ENCODE data around the gene KMO.

The KMO gene

DNA sequence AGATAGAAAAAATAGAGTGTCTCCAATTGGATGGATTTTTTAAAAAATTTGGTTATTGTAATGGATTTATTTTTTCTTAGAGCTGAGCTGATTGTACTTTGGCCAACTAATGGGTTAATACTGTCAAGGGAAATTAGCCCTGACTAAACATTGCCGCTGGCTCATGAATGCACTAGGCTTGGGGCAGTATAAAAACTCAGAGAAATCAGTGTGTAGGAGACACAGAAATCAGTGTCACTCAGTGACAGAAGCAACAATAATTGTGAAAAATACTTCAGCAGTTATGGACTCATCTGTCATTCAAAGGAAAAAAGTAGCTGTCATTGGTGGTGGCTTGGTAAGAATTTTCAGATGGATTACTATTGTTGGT lies at the start of gene KMO:
KMO (plus strand) TSS at position 217 of the 370 bp plus-strand sequence; CDS start at position 284, 67 bp downstream.
- DNase-seq (ENCODE audit: low read depth in 2 of 3, low spot score in 1 of 3): no peak

DNA sequence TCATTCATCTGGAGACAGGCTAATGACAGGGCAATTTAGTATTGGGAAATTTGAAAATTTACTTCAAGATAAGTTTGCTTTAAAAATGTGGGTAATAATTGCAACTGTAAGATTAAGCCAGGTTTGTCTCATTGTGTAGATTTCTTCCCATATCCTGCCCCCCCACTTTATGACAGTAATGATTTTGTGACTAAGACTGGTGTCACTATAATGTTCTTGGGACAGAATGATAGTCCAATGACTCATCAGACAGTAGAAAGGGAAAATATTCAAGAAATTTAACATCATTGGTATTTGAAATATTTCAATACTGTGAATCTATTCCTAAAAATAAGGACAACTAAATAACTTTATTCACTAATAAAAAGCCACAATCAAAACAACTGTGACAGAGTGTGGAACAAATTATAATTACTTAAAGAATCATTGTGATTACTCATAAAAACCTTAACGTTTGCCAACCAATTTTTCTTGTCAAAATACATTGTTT lies 49.4 kb upstream of the KMO start:
- DNase-seq (ENCODE audit: low read depth in 2 of 3, low spot score in 1 of 3): no peak

DNA sequence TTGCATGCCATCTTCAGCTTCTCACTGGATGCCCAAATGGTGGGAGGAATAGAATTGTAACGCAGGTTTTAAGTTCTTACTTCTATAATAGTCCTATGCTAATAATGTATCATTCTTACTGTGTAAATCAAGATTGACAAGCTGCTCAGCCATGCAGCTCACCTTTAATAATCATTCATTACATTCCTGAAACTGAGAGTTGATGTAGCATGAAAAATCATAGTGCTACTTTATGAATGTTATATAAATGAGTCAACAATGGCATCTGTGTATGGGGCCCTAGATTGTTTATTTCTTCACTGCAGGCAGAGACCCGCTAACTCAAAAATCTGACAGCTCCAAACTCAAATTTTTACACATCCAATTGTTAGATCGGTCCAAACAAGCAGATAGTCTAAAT lies 47.0 kb upstream of the KMO start:
- no peak for DNase-seq (ENCODE audit: low read depth in 2 of 3, low spot score in 1 of 3)

DNA sequence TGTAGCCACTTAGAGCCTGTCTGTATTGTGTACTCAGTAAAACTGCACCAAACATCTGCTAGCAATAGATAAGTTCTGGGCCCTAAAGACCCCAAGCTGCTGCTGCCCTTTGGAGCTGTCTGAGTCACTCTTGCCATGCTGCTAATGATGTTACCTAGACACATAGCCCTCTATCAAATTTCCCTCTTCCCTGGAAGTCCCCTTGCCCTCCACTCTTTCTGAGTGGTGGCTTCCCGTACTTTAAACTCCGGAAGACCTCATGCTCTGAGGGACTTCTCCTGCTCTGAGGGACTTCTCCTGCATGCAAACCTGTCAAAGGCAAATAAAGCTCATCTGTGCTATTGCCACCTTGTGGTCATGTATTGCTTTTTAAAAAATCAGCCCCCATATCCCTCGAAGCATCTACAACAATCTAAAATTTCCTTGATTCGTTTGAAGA lies 46.6 kb upstream of the KMO start:
- DNase-seq (ENCODE audit: low read depth in 2 of 3, low spot score in 1 of 3): no peak

DNA sequence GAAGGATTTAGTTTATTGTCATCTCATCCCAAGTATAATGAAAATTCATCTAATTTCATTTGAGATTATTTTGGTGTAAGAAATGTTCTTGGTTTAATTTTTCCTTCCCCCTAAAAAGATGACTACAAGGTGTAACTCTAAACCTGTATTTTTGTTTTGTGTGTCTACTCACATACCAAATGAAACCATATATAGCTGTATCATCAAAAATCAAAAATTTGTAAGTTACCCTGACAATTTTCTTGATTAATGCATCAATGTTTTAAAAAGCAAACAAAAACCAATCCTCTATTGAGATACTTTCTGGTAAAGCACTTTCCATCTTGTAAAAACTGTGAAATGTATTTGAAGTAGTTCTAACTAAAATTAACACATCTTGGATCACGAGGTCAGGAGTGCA lies 43.4 kb upstream of the KMO start:
- no peak for DNase-seq (ENCODE audit: low read depth in 2 of 3, low spot score in 1 of 3)

DNA sequence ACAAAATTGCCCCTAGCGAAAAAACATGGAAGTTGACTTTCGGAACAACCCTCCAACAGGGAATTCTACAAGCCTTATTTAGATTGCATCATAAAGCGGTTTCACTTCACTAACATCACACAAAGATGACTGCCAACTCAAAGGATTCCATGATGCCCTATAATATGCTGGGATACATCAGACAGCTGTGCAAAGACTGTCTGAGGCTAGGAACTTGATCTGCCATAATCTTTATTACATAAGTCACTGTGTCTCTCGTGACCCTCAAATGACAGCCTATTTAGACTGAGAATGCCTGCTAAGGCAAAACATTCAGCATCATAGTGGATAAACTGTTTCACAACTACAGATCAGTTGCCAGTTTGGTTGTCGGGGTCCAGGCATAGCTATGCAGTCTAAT lies 36.4 kb upstream of the KMO start:
- DNase-seq (ENCODE audit: low read depth in 2 of 3, low spot score in 1 of 3): no peak

DNA sequence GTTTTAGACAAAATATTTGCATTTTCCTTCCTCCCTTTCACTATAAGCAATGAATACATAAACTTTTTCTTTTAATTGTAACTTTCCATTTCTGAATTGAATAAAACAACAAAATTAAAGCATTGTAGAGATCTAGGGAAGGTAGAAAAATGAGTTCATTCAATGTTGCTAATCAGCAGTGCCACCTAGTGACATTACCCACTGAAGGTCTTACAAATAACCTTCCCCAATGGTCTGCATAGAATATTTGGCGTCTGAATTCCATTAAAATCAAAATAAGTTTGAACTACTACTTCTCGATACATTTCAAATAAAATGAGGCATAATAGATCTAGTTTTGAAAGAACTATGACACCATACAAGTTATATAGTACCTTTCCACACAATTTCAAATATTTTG lies 32.3 kb upstream of the KMO start:
- no peak for DNase-seq (ENCODE audit: low read depth in 2 of 3, low spot score in 1 of 3)

DNA sequence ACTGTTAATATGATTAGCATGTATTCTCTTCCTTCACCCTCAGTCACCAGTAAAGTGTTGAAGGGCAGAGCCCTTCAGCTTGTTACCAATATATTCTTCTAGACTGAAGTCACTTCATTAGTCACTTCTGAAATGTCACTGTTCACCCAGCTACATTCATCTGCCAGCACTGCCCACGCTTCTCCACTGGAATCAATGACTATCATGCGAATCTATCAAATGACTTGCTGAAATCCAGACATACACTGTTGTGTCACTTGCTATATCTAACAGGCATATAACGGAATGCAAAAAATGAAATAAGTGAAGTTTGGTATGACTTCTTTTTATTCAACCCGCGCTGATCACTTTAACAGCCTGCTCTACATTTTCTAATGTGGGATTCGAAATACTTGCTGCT lies 28.7 kb upstream of the KMO start:
- no peak for DNase-seq (ENCODE audit: low read depth in 2 of 3, low spot score in 1 of 3)

DNA sequence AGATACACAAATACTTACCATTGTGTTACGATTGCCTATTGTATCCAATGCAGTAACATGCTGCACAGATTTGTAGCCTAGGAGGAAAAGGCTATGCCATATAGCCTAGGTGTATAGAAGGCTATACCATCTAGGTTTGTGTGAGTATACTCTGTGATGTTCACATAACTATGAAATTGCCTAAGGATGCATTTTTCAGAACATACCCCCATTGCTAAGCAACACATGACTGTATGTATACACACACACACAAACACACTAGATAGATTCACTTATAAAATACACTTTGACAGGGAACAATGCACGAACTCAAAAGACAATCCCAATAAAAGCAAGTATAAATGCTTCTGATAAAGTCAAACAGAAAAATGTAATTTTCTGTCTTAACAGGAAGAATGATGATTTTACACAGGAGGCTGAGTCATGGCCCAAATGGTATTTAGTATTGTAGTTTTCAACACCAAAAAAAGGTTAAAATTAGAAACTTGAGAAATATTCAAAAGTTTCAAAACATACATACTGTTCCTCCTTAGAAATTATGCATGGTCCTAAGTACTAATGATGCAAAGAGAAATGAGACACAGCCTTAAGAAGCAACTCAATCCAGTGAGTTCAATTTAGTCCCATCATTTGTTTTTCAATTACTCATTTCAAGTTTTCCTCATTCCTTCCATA lies 24.9 kb upstream of the KMO start:
- no peak for DNase-seq (ENCODE audit: low read depth in 2 of 3, low spot score in 1 of 3)

DNA sequence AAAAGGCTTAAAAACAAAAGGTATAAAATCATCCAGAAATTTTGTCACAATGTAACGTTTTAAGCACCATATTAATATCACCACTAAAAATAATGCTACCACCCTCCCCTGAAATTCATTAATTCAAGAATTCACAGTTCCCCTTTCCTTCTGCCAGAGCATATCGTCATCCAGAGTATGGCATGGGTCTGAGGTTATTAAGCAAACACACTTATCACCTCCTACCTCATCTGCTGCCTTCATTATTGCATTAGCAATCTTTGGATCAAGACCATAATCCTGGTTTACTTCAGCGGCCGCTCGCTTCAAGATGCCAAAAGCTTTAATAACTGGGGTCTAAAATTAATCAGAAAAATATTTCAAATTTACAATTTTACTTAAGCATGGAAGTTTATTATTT lies 18.8 kb upstream of the KMO start:
- DNase-seq (ENCODE audit: low read depth in 2 of 3, low spot score in 1 of 3): no peak

DNA sequence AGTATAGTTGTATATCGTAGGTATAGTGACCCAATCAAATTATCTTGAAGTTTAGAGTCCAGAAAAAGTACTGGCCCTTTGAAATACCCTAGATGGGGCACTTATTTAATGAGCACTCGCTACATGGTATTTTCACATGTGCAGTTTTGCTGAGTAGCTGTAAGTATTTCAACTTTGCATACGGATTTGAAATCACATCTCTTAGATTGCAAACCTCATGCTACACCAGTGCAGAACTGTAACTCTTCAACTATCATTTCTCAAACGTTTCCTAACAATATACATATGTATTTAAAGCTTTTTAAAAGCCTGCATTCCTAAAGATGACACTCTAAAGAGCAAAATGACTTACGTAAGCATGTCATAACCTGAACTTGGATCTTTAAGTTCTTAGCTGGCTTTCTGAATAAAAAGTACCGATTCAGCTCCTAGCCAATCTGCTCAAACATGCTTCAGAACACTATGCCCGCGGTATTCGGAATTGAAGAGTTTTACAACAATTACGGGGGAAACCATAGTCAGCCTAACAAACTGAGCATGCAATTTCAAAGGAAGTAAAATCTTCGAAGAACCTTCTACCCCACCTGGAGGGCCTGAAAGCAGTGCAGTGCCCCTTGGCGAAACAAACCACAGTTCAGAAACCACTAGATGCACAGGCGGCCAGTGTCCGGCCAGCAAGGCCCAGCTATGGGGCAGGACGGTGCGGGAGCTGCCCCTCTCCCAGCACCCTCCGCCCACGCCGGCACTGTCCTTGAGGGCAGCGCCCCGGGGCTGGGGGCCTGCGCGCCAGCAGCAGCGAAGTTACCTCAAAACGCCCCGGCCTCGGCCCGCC lies 13.5 kb upstream of the KMO start:
- DNase-seq (ENCODE audit: low read depth in 2 of 3, low spot score in 1 of 3): peak in 1 of 3 donors; percentile 24

DNA sequence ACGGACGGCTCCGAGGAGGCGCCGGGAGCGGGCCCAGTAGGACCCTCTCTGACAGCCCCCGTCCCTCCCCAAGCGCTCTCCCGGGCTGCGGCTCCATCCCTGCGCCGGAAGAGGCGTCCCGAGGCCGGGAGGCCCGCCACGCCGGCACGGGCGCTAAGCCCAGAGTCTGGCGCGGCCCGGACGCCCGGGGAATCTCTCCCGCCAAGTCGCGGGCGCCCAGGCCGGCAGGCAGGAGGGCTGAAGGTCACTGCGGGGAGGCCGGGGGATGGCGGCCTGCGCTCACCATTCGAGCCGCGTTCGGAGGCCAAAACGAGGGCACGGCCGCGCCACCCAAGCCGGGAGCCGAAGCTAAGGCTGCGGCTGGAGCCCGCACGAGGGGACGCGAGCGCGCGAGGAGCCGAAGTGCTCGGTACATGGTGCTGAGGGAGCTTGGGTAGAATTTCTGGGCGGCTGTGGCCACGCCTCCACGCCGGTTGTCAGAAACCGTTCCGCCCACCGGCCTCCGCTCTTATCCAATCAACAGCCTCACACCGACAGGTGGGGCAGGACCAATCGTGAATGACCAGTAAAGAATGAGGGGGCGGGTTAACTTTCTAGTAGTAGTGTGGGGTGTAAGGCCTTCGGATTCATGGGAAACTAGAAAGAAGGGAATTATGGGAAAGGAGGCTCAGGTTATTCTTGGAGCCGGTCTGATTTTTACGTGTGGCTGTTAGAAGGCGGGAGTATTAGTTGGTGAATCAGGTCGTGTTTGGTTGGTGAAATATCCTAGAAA lies 12.7 kb upstream of the KMO start, which contains the start of gene FH:
FH (minus strand) TSS at position 448 of the 772 bp plus-strand sequence; CDS start at position 415, 33 bp downstream.
- DNase-seq (ENCODE audit: low read depth in 2 of 3, low spot score in 1 of 3): peak; percentile 89 to 90 (median 90)

DNA sequence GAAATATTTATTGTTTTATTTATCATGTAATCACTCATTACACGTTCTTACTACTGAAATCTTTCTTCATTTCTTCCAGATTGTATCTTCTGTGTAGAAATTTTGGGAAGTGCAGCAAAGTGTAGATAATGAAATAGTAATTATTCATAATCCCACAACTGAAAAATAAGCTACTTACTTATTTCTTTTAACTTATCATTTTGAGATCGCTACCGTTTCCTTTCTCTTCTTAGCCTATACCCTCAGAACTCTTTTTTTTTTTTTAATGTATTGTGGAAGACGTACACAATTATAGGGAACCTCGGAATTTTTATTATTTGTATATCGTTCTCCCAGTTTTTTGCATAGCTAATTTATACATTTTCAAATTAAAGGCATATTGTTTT lies 12.1 kb upstream of the KMO start:
- DNase-seq (ENCODE audit: low read depth in 2 of 3, low spot score in 1 of 3): no peak

DNA sequence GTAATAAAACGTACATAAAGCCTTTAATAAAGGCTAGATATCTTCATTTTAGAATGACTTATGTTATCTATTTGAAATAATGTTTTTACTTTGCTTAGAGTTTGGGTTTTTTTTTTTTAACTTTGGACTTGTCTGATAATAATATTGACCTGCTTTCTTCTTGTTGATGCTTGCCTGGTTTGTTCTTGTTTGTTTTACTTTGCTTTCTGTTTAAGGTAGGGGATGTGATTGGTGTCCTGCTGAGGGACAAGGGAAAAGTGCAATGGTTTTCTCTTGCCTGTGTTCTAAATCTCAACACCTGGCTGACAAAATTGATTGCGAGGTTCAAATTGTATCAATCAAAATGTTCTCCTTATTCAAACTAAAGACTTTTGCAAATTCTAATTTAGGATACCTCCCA lies 10.5 kb upstream of the KMO start:
- DNase-seq (ENCODE audit: low read depth in 2 of 3, low spot score in 1 of 3): no peak

DNA sequence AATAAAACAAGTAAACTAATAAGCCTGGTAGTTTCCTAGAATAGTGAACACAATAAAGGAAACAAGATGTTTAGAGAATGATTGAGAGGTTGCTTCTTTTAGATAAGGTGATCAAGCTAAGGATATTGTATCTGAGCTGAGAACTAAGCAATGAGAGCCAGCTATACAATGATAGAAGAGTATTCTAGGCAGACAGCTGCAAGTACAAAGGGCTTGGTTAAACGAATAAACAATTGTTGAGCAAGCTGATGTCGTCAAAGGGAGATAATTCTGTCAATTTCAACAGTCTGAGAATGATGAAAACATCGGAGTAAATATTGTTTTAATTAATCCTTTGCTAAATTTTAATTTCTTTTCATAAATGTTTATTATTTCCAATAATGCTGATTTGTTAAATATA lies 7.2 kb upstream of the KMO start:
- DNase-seq (ENCODE audit: low read depth in 2 of 3, low spot score in 1 of 3): no peak

DNA sequence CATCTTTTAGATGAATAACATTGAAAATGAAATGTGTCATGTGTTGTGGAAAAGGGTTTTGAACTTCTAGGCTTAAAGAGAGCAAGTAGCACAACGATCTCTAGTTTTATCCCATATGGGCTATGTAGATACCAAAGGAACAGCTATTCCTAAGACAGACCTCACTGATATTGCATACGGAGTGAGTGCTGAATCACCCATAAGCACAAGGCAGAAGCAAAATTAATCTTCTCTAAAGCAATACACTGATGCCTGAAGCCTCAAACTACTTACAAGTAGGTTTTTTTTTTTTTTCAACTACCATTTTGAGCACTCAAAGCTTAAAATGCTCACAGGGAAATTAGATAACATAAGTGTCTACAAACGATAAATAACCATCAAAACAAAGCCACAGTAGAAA lies 5.0 kb upstream of the KMO start:
- no peak for DNase-seq (ENCODE audit: low read depth in 2 of 3, low spot score in 1 of 3)

DNA sequence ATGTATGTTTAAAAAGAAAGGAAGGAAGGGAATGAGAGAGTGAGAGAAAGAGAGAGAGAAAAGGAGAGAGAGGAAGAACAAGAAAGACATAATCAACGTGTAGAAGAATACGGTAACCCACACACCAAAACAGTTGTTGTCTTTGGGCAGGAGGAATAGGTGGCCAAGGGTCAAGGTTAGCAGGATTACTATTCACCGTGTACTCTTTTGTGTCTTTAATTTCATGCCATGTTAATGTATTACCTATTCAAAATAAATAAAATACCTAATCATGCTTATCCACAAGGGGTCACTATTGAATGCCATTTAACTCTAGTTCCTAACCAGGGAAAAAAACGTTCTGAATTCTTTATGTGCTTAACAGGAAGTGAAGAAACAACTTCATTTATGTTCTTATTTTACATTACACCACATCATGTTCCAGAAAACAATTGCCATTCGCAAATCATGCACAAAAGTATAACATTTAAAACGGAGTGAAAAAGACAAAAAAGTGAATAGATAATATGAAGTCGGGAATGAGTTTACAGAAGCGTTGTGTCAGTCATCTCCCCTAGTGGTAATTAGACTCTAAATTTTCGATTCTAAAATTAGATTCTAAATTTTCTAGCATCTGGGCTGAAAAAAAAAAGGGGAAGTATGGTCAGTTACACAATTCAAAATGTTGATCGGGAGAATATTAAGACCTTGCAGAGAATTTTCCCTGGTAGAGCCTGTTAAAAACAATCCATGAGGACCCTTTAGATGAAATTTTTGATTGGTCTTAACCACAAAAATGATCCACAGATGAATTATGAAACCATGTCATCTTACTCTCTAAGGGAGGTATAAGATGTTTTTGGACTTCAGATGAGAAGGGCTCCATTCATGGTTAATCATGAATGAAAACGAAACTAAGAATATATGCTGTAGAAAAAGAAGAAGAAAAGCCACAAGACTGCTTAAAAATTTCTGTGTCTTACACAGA lies 700 bp upstream of the KMO start:
- DNase-seq (ENCODE audit: low read depth in 2 of 3, low spot score in 1 of 3): no peak

DNA sequence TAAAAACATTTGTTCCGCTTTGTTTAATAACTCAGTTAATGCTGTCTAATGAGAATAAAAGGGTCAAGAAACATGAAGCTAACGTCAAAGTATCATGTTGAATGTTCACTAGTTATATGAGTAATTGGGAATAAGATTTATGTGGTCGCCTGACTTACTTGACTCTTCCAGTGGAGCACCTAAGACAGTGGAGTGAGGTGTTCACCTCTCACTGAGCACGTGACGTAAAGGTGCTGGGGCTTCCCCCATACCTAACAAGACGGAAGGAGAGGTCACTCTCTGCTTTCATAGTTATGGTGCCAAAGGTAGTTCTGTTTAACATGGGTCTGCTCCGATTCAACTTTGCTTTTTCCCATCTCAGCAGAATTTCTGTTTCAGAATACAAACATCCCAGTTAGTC lies 686 bp downstream of the KMO start:
- no peak for DNase-seq (ENCODE audit: low read depth in 2 of 3, low spot score in 1 of 3)

DNA sequence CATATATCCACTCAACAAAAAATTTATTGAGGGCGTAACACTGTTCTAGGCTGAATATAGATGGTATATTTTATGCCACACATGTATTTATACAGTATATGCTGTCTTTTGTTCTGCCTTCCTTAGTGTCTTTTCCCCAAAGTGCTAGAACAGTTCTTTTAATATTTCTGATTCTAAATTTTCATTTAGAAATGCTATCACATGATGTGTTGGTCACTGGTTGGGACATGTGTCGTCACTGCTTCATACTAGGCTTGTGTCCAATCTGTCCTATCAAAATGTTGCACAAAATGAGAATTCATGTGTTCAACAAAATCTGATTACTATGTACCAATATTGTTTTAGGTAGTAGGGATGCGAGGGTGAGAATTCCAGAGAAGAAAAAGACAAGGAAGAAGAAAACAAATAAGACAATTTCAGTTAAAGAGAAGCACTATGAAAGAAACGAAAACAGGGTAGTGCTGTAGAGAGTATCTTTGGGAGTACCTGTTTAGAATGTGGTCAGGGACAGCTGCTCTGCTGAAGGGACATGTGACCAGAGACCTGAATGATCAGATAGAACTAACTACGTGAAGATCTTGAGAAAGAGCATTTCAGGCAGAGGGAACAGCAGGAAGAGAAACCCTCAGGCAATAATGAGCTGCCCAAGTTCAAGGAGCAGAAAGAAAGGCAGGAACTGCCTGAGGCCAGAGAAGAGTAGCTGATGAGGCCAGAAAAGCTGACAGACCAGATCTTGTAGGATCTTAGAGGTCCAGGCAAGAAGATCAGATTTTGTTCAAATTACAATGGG lies 1.3 kb downstream of the KMO start:
- DNase-seq (ENCODE audit: low read depth in 2 of 3, low spot score in 1 of 3): no peak

DNA sequence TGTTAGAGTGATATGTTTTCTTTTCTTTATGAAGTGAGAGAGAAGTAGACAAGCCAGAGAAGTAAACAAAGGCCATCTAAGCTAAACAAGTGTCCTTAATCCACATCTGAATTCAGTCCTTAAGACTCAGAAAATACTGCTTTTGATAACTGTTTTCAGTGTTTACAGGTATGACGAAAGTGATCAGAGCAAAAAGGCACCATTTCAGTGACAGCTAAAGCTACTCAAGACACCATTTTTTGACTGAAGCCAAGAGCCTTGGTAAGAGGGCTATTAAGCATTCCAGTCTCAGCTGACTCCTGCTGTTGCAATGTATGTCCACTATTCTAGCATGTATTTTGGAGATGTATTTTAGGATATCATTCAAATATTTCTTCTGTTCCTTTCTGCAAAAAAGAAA lies 4.1 kb downstream of the KMO start:
- no peak for DNase-seq (ENCODE audit: low read depth in 2 of 3, low spot score in 1 of 3)

Measured in stimulated activated CD4-positive, alpha-beta T cell treated with anti-CD3 and anti-CD28 coated beads, Interleukin-12 subunit alpha, Interleukin-12 subunit beta, amount 100 ng/mL, for 48 hours (primary cell).